Naive B cell (primary cell): Measurements from ENCODE around the gene OR10K1. TPM values are rescaled to one million over a fixed set of nuclear protein-coding genes. Genes with fewer than 3 reads are reported as not detected.

Source experiments
- ATAC-seq, 2 donors: fragments of 150-1000 bp; cut with Tn5 transposase; 2 replicates each; pipeline ENCODE4 v1.10.0; 2021; ENCODE audit warnings: low read depth in 2 of 2, mild to moderate bottlenecking in 2 of 2, moderate library complexity in 2 of 2
- DNase-seq: peaks from one replicate; pipeline ENCODE4 v3.0.0; 2022
- H3K27ac Mint-ChIP-seq, 6 donors: one replicate each; pipeline ENCODE4 v1.8.0; 2020 to 2022; ENCODE audit warnings: mild to moderate bottlenecking in 6 of 6, mixed read lengths in 6 of 6, moderate library complexity in 5 of 6, inconsistent platforms in 2 of 6
- H3K27me3 Mint-ChIP-seq, 3 donors: one replicate each; pipeline ENCODE4 v1.8.0; 2021 to 2022; ENCODE audit warnings: mixed read lengths in 3 of 3, mild to moderate bottlenecking in 1 of 3
- H3K36me3 Mint-ChIP-seq, 2 donors: one replicate each; pipeline ENCODE4 v1.8.0; 2020 to 2022; ENCODE audit warnings: mixed read lengths in 2 of 2, inconsistent platforms in 1 of 2, mild to moderate bottlenecking in 1 of 2
- H3K4me1 Mint-ChIP-seq, 3 donors: one replicate each; pipeline ENCODE4 v1.8.0; 2020 to 2022; ENCODE audit warnings: mixed read lengths in 3 of 3, inconsistent platforms in 1 of 3, mild to moderate bottlenecking in 1 of 3, moderate library complexity in 1 of 3
- H3K4me3 Mint-ChIP-seq, 8 donors: one replicate each; pipeline ENCODE4 v1.8.0; 2020 to 2022; ENCODE audit warnings: mild to moderate bottlenecking in 8 of 8, mixed read lengths in 8 of 8, moderate library complexity in 8 of 8, inconsistent platforms in 2 of 8
- H3K9me3 Mint-ChIP-seq, 7 donors: one replicate each; pipeline ENCODE4 v1.8.0; 2020 to 2022; ENCODE audit warnings: mixed read lengths in 7 of 7, mild to moderate bottlenecking in 5 of 7, inconsistent platforms in 2 of 7, moderate library complexity in 1 of 7
- polyA plus RNA-seq, 6 donors: library from polyadenylated mRNA; unstranded; fragments of 300-500 nt; fragmentation: Illumina TruSeq; gene quantifications; one replicate each; pipeline ENCODE4 v1.2.3, GENCODE V29; 2021; ENCODE audit warnings: low read depth in 6 of 6

Gene OR10K1
- polyA plus RNA-seq, 6 donors from 2014 or later: not detected

DNA sequence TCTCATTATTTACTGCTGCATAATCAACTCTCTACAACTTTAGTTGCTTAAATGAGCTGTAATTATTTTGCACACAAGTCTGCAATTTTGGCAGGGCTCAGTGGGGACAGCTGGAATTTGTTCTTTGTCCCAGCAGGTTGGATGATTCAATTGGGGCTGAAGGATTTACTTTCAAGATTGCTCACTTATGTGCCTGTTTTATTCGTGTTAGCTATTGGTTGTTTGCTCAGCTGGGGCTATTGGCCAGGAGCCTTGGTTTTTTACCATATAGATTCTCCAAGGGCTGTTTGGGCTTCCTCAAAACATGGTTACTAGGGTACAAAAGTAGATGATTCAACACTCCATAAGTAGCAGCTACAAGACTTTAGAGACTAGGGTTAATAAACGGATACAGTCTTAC is 23.8 kb downstream of the OR10K1 start:
- H3K27me3 Mint-ChIP-seq: peaks cover under 1 to 26% (median 9%) of the 10 kb centered on the region in 3 donors
- no peaks in the 10 kb centered on the region for H3K36me3 Mint-ChIP-seq
- H3K4me1 Mint-ChIP-seq: no peaks in the 10 kb centered on the region
- ATAC-seq (no peak), DNase-seq (no peak)
- H3K27ac Mint-ChIP-seq: no peak overlapping the region
- H3K9me3 Mint-ChIP-seq: no peaks in the 10 kb centered on the region
- H3K4me3 Mint-ChIP-seq: no peak overlapping the region

DNA sequence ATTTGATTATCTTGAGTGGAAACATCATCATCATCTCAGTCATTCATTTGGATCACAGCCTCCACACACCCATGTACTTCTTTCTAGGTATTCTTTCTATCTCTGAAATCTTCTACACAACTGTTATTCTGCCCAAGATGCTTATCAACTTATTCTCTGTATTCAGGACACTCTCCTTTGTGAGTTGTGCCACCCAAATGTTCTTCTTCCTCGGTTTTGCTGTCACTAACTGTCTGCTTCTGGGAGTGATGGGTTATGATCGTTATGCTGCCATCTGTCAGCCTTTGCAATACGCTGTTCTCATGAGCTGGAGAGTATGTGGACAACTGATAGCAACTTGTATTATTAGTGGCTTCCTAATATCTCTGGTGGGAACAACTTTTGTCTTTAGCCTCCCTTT is 29.7 kb downstream of the OR10K1 start:
- H3K27ac Mint-ChIP-seq: no peak overlapping the region
- no peak for ATAC-seq

DNA sequence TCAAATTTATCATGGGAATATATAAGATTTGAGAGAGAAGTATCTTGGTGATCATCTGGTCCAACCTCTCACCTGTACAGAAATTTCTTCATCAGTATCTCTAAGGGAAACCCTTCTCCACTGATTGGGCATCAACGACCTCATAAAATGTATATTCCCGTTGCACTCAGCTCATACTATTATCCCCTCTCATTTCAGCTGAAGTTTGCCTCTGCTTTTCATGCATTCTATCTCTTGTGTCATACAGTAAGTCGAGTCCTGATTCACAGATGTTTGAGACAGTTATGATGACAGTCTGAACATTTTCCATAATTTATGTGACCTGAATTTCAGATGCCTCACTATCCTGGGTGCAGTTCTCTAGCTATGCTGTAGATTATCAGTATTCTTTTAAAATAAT is 31.4 kb downstream of the OR10K1 start:
- Mint-ChIP-seq H3K4me3 (no peak overlapping the region), H3K4me1 (peaks cover 0 to 4% (median 4%) of the 10 kb centered on the region in 3 donors), H3K36me3 (no peaks in the 10 kb centered on the region), H3K27me3 (peaks cover 0 to 5% (median 2%) of the 10 kb centered on the region in 3 donors), H3K27ac (no peak overlapping the region), H3K9me3 (no peaks in the 10 kb centered on the region)
- no peak for DNase-seq
- no peak for ATAC-seq

More for the DNA sequence above, 29.7 kb downstream of the OR10K1 start:
- DNase-seq: no peak
- no peak overlapping the region for H3K4me3 Mint-ChIP-seq
- peaks cover 0 to 2% (median under 1%) of the 10 kb centered on the region in 3 donors for H3K4me1 Mint-ChIP-seq
- no peaks in the 10 kb centered on the region for H3K9me3 Mint-ChIP-seq
- H3K36me3 Mint-ChIP-seq: no peaks in the 10 kb centered on the region
- H3K27me3 Mint-ChIP-seq: peaks cover 0 to 16% (median 9%) of the 10 kb centered on the region in 3 donors

DNA sequence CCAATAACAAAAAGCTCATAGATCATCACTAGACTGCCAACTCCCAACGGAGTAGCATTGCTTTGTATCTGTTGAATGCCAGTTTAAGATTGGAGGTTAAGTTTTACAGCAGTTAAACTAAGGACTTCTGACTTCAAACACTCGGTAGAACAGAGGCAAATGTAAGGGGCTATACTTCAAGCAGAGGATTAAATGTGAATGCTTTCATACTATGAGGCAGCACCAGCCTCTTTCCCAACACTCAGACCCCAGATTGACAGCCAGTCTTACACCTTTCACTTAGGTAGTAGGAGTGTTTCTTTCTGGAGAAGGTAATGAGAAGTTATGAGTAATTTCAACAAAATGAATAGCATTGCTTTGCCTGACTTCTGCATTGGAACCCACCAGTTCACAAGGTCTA is 33.2 kb downstream of the OR10K1 start:
- no peaks in the 10 kb centered on the region for H3K27me3 Mint-ChIP-seq
- no peak overlapping the region for H3K27ac Mint-ChIP-seq
- ATAC-seq (no peak), DNase-seq (no peak)
- no peaks in the 10 kb centered on the region for H3K9me3 Mint-ChIP-seq
- H3K4me1 Mint-ChIP-seq: peaks cover 0 to 4% (median 4%) of the 10 kb centered on the region in 3 donors
- H3K4me3 Mint-ChIP-seq: no peak overlapping the region
- no peaks in the 10 kb centered on the region for H3K36me3 Mint-ChIP-seq

DNA sequence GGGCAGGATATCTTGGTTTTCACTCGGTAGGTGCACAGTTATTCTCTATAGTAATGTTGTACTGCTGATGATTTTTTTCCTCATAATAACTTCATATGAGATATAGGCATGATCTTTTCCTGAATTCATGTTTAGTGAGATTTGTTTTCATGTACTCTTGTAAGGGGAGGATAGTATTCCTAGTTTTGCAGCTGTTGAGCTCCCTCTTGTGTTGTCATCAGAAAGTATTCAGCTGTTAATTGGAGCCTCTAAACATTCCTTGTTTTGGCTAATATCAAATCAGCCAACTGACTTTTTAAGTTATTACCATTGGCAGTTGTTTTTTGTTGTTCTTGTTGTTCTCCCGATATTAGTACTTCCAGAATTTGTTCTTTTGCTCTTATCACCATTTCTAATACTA is 34.7 kb downstream of the OR10K1 start:
- Mint-ChIP-seq H3K27ac (no peak overlapping the region), H3K4me3 (no peak overlapping the region), H3K4me1 (peaks cover 0 to 4% (median 4%) of the 10 kb centered on the region in 3 donors), H3K9me3 (no peaks in the 10 kb centered on the region), H3K36me3 (no peaks in the 10 kb centered on the region), H3K27me3 (peaks cover 4 to 13% (median 5%) of the 10 kb centered on the region in 3 donors)
- DNase-seq: no peak
- ATAC-seq: peak in 1 of 2 donors; percentile 35

DNA sequence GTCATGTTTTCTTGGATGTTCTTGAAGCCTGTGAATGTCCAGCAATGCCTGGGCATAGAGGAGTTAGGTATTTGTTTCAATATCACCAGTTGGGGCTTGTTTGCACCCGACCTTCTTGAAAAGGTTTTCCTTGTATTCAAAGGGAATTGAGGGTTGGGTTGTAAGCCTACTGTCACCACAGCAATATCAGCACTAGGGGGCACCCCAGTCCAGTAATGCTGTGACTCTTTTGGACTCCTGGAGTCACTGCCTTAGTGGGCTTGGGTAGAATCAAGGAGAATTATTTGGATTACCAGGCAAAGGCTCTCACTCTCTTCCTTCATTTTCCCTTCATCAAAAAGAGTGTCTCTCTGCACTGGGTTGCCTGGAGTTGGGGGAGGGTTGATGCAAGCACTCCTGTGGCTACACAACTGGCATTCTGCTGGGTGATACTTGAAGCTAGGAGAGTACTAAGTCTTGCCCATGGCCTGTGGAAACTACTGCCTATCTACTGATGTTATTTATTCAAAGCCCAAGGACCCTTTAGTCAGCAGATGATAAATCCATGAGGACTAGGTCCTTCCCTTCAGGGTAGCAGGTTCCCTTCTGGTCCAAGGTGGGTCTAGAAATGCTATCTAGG is 44.8 kb downstream of the OR10K1 start:
- peak; percentile 41 to 60 for ATAC-seq
- peaks cover 0 to 16% (median 3%) of the 10 kb centered on the region in 7 donors for H3K9me3 Mint-ChIP-seq

DNA sequence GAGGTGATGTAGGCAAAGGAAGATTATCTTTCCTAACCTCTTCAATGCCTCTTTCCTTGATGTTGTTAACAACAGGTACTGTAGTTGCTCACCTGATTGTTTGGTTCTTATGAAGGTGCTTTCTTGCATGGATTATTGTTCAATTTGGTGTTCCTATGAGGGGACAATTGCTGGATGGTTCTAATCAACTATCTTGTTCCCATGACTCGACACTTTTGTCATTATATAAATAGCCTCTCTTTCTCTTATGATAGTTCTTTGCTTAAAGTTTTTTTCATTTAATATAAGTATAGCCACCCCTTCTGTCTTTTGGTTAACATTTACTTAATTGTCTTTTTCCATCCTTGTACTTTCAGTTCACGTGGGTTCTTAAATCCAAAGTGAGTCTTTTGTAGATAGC is 45.9 kb downstream of the OR10K1 start:
- Mint-ChIP-seq H3K27me3 (peaks cover 17 to 30% (median 22%) of the 10 kb centered on the region in 3 donors), H3K36me3 (peaks cover 5 to 8% of the 10 kb centered on the region in 2 donors), H3K9me3 (peaks cover 0 to 9% (median 3%) of the 10 kb centered on the region in 7 donors), H3K27ac (no peak overlapping the region), H3K4me1 (peaks cover 0 to 5% (median 0%) of the 10 kb centered on the region in 3 donors), H3K4me3 (no peak overlapping the region)
- DNase-seq (no peak), ATAC-seq (no peak)

More for the DNA sequence above, 44.8 kb downstream of the OR10K1 start:
- H3K4me1 Mint-ChIP-seq: peaks cover 0 to 5% (median 0%) of the 10 kb centered on the region in 3 donors
- no peak overlapping the region for H3K27ac Mint-ChIP-seq
- H3K27me3 Mint-ChIP-seq: peaks cover 21 to 30% (median 21%) of the 10 kb centered on the region in 3 donors
- peak; percentile 29 for DNase-seq
- peaks cover 8 to 10% of the 10 kb centered on the region in 2 donors for H3K36me3 Mint-ChIP-seq
- no peak overlapping the region for H3K4me3 Mint-ChIP-seq

DNA sequence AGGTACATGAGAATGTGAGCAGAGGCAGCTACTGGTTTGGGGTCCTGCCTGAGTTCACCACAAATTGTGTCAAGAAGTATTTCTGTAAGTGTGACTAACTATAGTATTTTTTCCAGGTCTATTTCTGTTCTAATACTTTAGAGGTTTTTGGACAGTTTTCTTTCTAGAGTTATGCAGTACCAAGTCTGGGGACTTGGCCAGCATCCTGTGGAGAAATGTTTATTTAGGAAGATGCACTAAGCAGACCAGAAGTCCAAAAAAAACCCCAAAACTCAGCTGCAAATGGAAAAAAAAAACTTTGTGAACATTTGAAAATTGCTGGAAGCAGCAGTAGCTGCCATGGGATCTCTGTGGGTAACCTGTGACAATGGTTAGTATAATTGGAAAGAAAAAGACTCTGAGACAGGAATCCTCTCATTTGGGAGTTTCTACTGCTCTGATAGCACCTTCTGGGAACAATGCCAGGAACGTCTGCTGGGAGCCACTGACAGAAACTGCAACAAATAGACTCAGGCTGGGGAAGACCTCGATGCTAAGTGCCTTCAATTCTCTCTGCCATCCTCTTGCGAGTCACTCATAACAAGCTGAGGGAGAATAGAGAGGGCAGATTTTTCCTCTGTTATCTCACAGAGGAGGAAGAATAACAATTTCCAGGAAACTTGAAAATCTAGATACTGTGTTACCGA is 48.0 kb downstream of the OR10K1 start:
- Mint-ChIP-seq H3K27ac (no peak overlapping the region), H3K27me3 (peaks cover 20 to 30% (median 22%) of the 10 kb centered on the region in 3 donors), H3K4me1 (peaks cover 0 to 5% (median 0%) of the 10 kb centered on the region in 3 donors), H3K4me3 (no peak overlapping the region), H3K9me3 (peaks cover 0 to 6% (median 2%) of the 10 kb centered on the region in 7 donors), H3K36me3 (peaks cover 0 to 8% of the 10 kb centered on the region in 2 donors)
- DNase-seq: no peak
- ATAC-seq: no peak

DNA sequence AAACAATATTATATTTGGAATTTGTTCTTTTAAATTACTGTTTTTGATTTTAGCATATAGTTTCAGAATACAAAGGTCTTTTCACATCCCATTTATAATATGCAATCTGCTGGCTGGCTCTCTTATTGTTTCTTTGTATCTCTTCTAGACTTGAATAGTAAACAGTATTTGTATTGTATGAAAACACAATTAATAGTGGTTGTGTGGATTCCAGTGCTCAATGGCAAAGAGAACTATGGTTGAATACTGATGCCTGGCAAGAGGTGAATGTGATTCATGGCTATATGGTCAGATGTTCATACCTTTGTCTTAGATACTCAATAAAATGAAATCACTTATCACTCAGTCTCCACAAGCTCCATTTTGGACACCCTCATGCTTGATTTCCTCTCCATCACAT is 55.3 kb downstream of the OR10K1 start:
- Mint-ChIP-seq H3K9me3 (peaks cover 0 to 3% (median 0%) of the 10 kb centered on the region in 7 donors), H3K27ac (no peak overlapping the region), H3K36me3 (no peaks in the 10 kb centered on the region), H3K4me1 (no peaks in the 10 kb centered on the region), H3K27me3 (peaks cover 26 to 41% (median 36%) of the 10 kb centered on the region in 3 donors), H3K4me3 (no peak overlapping the region)
- DNase-seq: no peak
- ATAC-seq: no peak

Other genes with a start within 250 kb of the OR10K1 start
- gene CD1A, start 207.4 kb upstream of the OR10K1 start, polyA plus RNA-seq: 10 to 100 TPM; 11.0 to 56.8 (median 17.5) TPM
- gene CD1C, start 171.9 kb upstream of the OR10K1 start, polyA plus RNA-seq: 100 to 1,000 TPM in 5 of 6 donors, 10 to 100 TPM in 1; 58.4 to 396 (median 159) TPM
- gene CD1B, start 130.3 kb upstream of the OR10K1 start, polyA plus RNA-seq: not detected
- gene CD1E, start 107.9 kb upstream of the OR10K1 start, polyA plus RNA-seq: not detected
- not detected for gene OR10T2, start 62.4 kb upstream of the OR10K1 start, polyA plus RNA-seq
- not detected for gene OR10K2, start 35.6 kb upstream of the OR10K1 start, polyA plus RNA-seq
- gene OR10R2, start 10.4 kb downstream of the OR10K1 start, polyA plus RNA-seq: not detected
- not detected for gene OR6Y1, start 92.6 kb downstream of the OR10K1 start, polyA plus RNA-seq
- gene OR6P1, start 108.7 kb downstream of the OR10K1 start, polyA plus RNA-seq: not detected
- not detected for gene OR10X1, start 118.1 kb downstream of the OR10K1 start, polyA plus RNA-seq
- gene OR10Z1, start 143.4 kb downstream of the OR10K1 start, polyA plus RNA-seq: not detected
- under 1 TPM in 2 of 6 donors, not detected in 4; 0.04 to 0.15 TPM for gene SPTA1, start 224.9 kb downstream of the OR10K1 start, polyA plus RNA-seq
- not detected for gene OR6K2, start 238.8 kb downstream of the OR10K1 start, polyA plus RNA-seq